IPS DF 6.9 (cell line): ENCODE data around the gene SLC1A2.
A peak's percentile ranks its signal among the peaks of the same experiment; 100 is the strongest.

ENCODE experiments used
- DNase-seq: peaks from one replicate; pipeline ENCODE4 v3.0.0-alpha.2; 2013; ENCODE audit warnings: low read depth, low spot score
- H3K27ac ChIP-seq: one replicate; pipeline ENCODE4 v1.5.1; 2013; ENCODE audit warnings: low read length, control low read depth
- H3K27me3 ChIP-seq: 2 replicates; pipeline ENCODE4 v1.6.1; 2013; ENCODE audit warnings: mild to moderate bottlenecking, low read length; ENCODE audit not compliant: control insufficient read depth, insufficient read depth
- H3K36me3 ChIP-seq: 2 replicates; pipeline ENCODE4 v1.6.1; 2013; ENCODE audit warnings: low read length; ENCODE audit not compliant: control insufficient read depth, insufficient read depth
- H3K4me1 ChIP-seq: 2 replicates; pipeline ENCODE4 v1.6.1; 2013; ENCODE audit warnings: low read length; ENCODE audit not compliant: control insufficient read depth, insufficient read depth
- H3K4me3 ChIP-seq: 2 replicates; pipeline ENCODE4 v1.5.1; 2013; ENCODE audit warnings: mild to moderate bottlenecking, low read length
- H3K9me3 ChIP-seq: 2 replicates; pipeline ENCODE4 v1.6.1; 2013; ENCODE audit warnings: low read length, inconsistent platforms; ENCODE audit not compliant: control insufficient read depth, insufficient read depth
- WGBS: extraction: QIAGEN DNeasy Blood & Tissue Kit; methylation state at CpG from one replicate; pipeline ENCODE4 v1.1.7; 2013; ENCODE audit warnings: mixed read lengths, missing lambda C conversion rate; ENCODE audit not compliant: insufficient read length, insufficient coverage; 5-methylcytosine and 5-hydroxymethylcytosine counted together

SLC1A2 gene

GRCh38 chr11:35246745-35247144, 172.6 kb downstream of the SLC1A2 start:
- Histone ChIP-seq H3K4me3 (no peak overlapping the region), H3K27me3 (no peaks in the 10 kb centered on the region), H3K4me1 (no peaks in the 10 kb centered on the region), H3K36me3 (no peaks in the 10 kb centered on the region), H3K9me3 (no peaks in the 10 kb centered on the region), H3K27ac (no peak overlapping the region)
- WGBS = no CpG with 5 or more reads among the region's 2 CpGs
- no peak for DNase-seq

- Histone ChIP-seq H3K4me3 (no peak overlapping the region), H3K27me3 (no peaks in the 10 kb centered on the region), H3K4me1 (no peaks in the 10 kb centered on the region), H3K36me3 (no peaks in the 10 kb centered on the region), H3K9me3 (no peaks in the 10 kb centered on the region), H3K27ac (no peak overlapping the region)
- no peak for DNase-seq
- no CpG with 5 or more reads among the region's 1 CpG for WGBS
Measured at GRCh38 chr11:35245786-35246185, 173.6 kb downstream of the SLC1A2 start.

GRCh38 chr11:35245056-35245455, 174.3 kb downstream of the SLC1A2 start:
- Histone ChIP-seq H3K27ac (no peak overlapping the region), H3K9me3 (no peaks in the 10 kb centered on the region), H3K4me1 (no peaks in the 10 kb centered on the region), H3K27me3 (no peaks in the 10 kb centered on the region), H3K36me3 (no peaks in the 10 kb centered on the region), H3K4me3 (no peak overlapping the region)
- no CpG with 5 or more reads among the region's 4 CpGs for WGBS
- DNase-seq = no peak

GRCh38 chr11:35243774-35244173, 175.6 kb downstream of the SLC1A2 start:
- Histone ChIP-seq H3K4me3 (no peak overlapping the region), H3K36me3 (no peaks in the 10 kb centered on the region), H3K9me3 (no peaks in the 10 kb centered on the region), H3K27me3 (no peaks in the 10 kb centered on the region), H3K27ac (no peak overlapping the region), H3K4me1 (no peaks in the 10 kb centered on the region)
- DNase-seq = no peak
- no CpG with 5 or more reads among the region's 2 CpGs for WGBS

- H3K4me1 ChIP-seq = no peaks in the 10 kb centered on the region; the same call in 1 of the 2 replicates
- H3K27ac ChIP-seq = no peak overlapping the region
- no peaks in the 10 kb centered on the region for H3K9me3 ChIP-seq
- no CpG with 5 or more reads among the region's 3 CpGs for WGBS
- H3K36me3 ChIP-seq = no peaks in the 10 kb centered on the region
- no peak for DNase-seq
- H3K4me3 ChIP-seq = no peak overlapping the region
- H3K27me3 ChIP-seq = no peaks in the 10 kb centered on the region
Measured at GRCh38 chr11:35242412-35243242, 176.7 kb downstream of the SLC1A2 start.

- no peaks in the 10 kb centered on the region; the same call in 1 of the 2 replicates for H3K4me1 ChIP-seq
- DNase-seq = no peak
- H3K27ac ChIP-seq = no peak overlapping the region
- no CpG with 5 or more reads among the region's 1 CpG for WGBS
- H3K36me3 ChIP-seq = no peaks in the 10 kb centered on the region
- H3K4me3 ChIP-seq = no peak overlapping the region
- H3K9me3 ChIP-seq = no peaks in the 10 kb centered on the region
- no peaks in the 10 kb centered on the region for H3K27me3 ChIP-seq
Measured at GRCh38 chr11:35241531-35241930, 177.8 kb downstream of the SLC1A2 start.

- H3K4me1 ChIP-seq = no peaks in the 10 kb centered on the region; the same call in 1 of the 2 replicates
- no peaks in the 10 kb centered on the region for H3K9me3 ChIP-seq
- no peaks in the 10 kb centered on the region for H3K36me3 ChIP-seq
- no peak overlapping the region for H3K27ac ChIP-seq
- H3K4me3 ChIP-seq = no peak overlapping the region
- no peak for DNase-seq
- no CpG with 5 or more reads among the region's 1 CpG for WGBS
- H3K27me3 ChIP-seq = no peaks in the 10 kb centered on the region
Measured at GRCh38 chr11:35241083-35241482, 178.3 kb downstream of the SLC1A2 start.

GRCh38 chr11:35239471-35240075, 179.8 kb downstream of the SLC1A2 start:
- no peak for DNase-seq
- Histone ChIP-seq H3K9me3 (no peaks in the 10 kb centered on the region), H3K27me3 (no peaks in the 10 kb centered on the region), H3K36me3 (no peaks in the 10 kb centered on the region), H3K27ac (no peak overlapping the region), H3K4me1 (no peaks in the 10 kb centered on the region; the same call in 1 of the 2 replicates), H3K4me3 (no peak overlapping the region)
- WGBS = no CpG with 5 or more reads among the region's 4 CpGs

- H3K4me1 ChIP-seq = no peaks in the 10 kb centered on the region; the same call in 1 of the 2 replicates
- no peak for DNase-seq
- no peaks in the 10 kb centered on the region for H3K9me3 ChIP-seq
- H3K4me3 ChIP-seq = no peak overlapping the region
- WGBS = no CpG with 5 or more reads among the region's 1 CpG
- no peaks in the 10 kb centered on the region for H3K36me3 ChIP-seq
- H3K27ac ChIP-seq = no peak overlapping the region
- no peaks in the 10 kb centered on the region for H3K27me3 ChIP-seq
Measured at GRCh38 chr11:35238882-35239281, 180.5 kb downstream of the SLC1A2 start.

- Histone ChIP-seq H3K4me3 (no peak overlapping the region), H3K9me3 (no peaks in the 10 kb centered on the region), H3K27ac (no peak overlapping the region), H3K27me3 (no peaks in the 10 kb centered on the region), H3K4me1 (no peaks in the 10 kb centered on the region; the same call in 1 of the 2 replicates), H3K36me3 (no peaks in the 10 kb centered on the region)
- WGBS = no CpG with 5 or more reads among the region's 15 CpGs
- DNase-seq = peak; percentile 71
Measured at GRCh38 chr11:35237860-35238715, 181.3 kb downstream of the SLC1A2 start.
